NCI-H146 treated with DMSO at 0.1 percent for 48 hours (cell line): ENCODE data around the gene OTUD7B.
"Not testable (repeated sequence)": the region's sequence is repeated elsewhere in the genome, so short reads cannot be mapped to it uniquely, and the experiment has no call there.

Experiments used
- DNase-seq: peaks from one replicate; lab custom pipeline; 2025; ENCODE audit not compliant: unreplicated experiment; lab: John Stamatoyannopoulos, UW

OTUD7B gene

DNA sequence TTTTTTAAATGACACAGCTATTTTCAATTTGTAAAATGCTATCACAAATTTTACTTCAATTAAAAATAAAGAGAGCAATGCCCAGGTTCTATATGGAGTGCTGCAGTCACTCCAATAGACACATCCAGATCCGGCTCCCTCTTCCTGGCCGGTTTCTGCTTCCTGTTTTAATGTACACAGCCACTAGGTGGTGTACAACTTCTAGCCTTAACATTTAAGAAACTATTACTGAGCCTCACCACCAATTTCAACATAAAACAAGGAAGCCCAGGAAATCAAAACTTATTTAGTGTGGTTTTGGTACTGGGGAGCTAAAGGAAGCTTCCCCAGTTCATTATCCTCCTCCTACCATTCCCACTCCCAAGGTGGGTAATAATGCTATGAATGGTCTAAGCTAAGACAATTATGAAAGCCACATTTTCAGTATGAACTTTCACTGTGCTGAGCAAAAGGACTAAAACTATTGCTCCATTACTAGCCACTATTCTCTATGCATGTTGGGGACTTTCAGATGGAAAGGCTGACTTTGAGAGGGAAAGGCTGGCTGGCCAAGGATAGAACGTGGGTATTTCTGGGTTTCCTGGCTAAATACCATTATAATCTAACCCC is 48.4 kb downstream of the OTUD7B start:
- peak; percentile 61 for DNase-seq

DNA sequence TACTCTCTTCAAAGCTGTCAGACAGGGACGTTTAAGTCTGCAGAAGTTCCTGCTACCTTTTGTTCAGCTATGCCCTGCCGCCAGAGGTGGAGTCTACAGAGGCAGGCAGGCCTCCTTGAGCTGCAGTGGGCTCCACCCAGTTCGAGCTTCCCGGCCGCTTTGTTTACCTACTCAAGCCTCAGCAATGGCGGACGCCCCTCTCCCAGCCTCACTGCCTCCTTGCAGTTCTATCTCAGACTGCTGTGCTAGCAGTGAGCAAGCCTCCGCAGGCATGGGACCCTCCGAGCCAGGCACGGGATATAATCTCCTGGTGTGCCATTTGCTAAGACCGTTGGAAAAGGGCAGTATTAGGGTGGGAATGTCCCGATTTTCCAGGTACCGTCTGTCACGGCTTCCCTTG is 53.0 kb downstream of the OTUD7B start:
- DNase-seq, result not testable (repeated sequence)

DNA sequence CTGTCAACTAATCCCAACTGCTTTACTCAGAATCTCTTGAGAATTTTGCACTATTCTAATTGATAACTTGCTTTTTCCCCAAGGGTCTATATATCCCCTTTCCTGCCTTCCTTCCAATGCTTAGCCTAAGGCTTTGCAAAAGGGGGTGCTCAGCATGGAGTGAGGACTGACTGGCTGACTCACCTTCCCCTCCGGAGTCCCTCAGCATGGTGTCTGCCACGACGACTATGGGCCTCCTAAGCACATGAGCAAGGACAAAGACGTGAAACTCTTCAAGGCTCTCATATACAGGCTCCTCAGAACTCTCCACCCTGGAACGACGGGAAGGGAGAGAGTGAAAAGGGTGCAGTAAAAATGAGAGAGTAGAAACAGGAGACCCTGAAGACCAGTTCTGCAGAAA is 60.6 kb downstream of the OTUD7B start:
- DNase-seq, result no peak

DNA sequence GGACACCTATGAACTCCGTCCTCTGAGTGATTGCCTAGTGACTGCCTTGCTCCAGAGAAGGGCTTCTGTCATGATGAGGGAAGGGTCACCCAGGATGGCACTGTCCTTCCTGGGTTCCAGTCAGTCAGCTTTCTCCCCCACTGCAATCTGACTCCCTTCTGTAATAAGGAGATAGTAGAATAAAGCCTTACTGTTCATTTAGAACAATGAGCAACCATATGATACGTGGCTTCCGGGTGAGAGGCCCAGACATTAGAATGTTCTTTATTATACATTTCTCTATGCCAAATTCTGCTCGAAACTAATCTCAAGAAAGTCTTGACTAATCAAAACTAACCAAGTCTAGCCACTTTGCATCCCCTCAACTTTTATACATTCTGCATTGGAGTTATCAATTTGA is 65.3 kb downstream of the OTUD7B start:
- no peak for DNase-seq

- DNase-seq, result no peak
Observed at GRCh38 chr1:149942885-149943284, 67.6 kb downstream of the OTUD7B start.

GRCh38 chr1:149942207-149942606 is 68.3 kb downstream of the OTUD7B start:
- no peak for DNase-seq

GRCh38 chr1:149940427-149940826 is 70.1 kb downstream of the OTUD7B start:
- no peak for DNase-seq

GRCh38 chr1:149938668-149939003 is 71.9 kb downstream of the OTUD7B start:
- DNase-seq, result not testable (repeated sequence)

DNA sequence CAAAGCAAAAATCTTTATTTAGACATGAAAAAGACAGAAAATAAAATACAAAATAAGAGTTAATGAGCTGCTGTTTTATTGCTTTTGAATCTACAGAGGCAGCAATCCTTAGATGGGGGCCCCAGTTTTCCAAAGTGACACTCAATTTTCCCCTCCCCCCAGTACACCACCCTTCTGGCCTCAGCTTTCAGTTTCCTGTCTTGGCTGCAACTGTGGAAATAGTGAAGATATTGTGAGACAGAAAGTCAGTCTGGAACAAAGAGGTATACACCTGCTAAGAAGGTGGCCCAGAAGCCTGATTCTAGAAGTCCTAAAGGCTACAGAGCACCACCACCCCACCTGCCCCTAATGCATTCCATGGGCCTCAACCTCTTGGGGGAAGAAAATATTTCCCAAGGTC is 72.8 kb downstream of the OTUD7B start:
- no peak for DNase-seq

GRCh38 chr1:149936992-149937705 is 73.4 kb downstream of the OTUD7B start:
- DNase-seq, result no peak

- DNase-seq, result no peak
Observed at GRCh38 chr1:149936170-149936991, 74.1 kb downstream of the OTUD7B start, which contains the start of gene MTMR11. Gene MTMR11 (minus strand): TSS chr1:149936879. CDS start chr1:149936647, 232 bp downstream.

DNA sequence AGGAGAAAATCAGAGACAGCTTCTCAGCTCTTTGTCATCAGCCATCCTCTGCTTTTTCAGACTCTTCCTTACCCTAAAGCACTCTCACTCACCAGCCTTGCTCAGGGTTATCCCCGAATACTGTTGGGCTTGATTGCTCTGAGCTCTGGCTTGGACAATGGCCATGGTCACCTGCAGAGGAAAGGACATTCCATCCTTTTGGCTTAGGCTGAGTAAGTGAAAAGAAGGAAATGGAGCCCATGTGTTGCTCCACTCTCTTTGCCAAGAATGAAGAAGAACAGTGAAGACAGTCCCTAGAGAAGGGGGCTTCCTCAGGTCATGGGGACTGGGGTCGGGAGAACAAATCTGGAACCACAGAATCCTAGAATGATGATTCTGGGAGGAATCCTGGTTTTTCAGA is 76.2 kb downstream of the OTUD7B start:
- DNase-seq, result no peak

- no peak for DNase-seq
Observed at GRCh38 chr1:149933208-149933607, 77.3 kb downstream of the OTUD7B start.

DNA sequence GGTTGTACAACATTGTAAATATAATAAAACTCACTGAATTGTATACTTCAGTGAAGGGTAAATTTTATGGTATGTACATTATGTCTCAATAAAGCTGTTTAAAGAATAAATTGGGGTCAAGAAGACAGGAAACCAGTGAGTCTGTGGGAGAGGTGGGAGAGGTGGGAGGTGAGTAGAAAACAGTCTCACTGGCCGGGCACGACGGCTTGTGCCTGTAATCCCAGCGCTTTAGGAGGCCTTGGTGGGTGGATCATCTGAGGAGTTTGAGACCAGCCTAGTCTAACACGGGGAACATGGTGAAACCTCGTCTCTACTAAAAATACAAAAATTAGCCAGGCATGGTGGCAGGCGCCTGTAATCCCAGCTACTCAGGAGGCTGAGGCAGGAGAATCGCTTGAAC is 78.1 kb downstream of the OTUD7B start:
- DNase-seq, result no peak

DNA sequence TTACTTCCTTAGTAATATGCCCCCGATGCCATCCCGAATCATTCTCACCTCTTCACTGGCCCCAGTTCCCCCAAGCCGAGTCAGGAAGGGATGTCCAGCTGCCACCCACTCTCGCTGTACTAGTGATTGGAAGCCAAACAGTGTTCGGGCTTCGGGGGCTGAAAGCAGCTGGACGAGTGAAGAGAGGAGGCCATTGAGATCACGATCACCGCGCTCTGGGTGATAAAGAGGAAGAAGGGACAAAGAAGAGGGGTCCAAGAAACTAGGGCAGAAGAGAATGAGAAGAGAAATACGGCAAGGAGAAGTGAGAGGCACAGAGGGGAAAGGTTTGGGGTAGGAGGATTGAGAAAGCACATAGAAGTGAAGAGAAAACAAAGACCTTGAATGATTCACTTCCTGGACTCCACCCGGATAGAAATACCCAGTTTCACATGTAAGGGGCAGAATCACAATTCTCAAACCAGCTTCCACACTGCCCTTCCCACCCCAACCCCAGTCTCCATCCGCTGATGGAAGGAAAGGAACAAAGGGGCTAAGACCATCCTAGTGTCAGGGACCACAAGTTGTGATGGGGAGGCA is 79.2 kb downstream of the OTUD7B start:
- no peak for DNase-seq

DNA sequence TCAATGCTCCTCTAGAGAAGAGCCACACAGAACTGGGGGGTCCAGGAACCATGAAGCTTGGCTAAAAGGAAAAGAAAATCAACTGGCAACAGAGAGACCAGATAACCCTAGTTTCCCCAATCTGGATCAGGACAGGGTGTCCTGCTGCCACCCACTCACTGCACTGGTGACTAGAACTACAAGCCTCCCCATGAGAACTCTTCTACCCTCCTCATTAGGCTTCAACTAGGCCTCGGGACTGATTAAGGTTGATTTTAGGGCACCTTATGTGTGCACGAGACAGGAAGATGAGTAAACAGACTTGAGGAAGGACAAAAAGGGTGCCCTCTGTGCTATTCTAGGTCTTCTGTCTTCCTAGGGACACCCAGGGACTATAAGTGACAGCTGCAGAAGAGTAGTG is 80.7 kb downstream of the OTUD7B start:
- DNase-seq, result no peak

DNA sequence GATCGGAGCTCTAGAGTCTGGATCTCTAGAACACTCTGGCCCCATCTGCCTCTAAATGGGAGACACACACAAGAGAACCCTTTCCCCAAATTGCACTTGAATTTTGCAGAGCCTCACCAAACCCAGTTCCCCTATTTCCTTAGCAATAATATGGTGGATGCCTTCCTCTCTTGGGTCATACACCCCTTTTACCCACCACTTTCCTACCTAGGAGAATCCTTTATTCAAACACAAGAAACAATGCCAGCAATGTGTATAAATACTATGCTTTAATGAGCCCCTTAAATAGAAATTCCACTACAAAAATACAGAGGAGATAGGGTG is 82.2 kb downstream of the OTUD7B start:
- no peak for DNase-seq

DNA sequence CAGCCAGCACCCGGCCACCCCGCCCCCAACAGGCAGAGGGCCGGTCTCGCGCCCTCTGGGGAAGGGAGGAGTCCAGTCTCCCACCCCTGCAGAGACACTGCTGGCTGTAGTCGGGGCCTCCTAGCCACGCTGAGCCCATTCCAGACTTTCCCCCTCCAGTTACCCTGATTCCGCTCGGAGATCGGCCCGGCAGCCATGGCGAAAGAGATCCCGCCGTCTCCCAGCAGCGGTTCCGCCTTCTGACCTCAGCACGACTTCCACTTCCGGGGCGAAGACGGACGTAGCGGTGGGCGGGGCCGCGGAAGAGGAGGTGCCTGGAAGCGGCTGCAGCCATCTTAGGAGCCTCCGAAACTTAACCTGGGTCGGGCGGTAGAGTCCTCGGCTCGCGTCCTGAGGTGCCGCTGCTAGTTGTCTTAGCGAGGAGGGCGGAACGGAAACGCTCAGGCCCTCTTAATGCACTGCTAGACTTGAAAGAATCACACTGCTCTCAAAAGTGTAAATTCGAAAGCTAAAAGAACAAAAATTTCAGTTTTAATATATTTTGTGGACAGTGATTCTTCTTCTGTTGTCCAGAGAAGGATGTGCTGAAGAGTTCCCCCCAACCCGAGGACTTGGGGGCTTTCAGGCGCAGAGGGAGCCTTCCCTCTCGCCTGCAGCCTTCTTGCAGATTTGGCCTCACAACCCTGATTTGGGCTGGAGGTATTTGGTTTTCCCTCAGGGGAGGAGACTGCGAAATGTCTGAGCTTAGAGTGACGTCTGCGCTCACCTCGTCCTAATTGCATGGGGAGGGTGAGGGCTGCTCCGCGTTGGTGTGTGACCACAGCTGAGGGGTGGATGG is 82.7 kb downstream of the OTUD7B start, which contains the start of gene SF3B4:
SF3B4 (minus strand) TSS at position 241 of the 838 bp plus-strand sequence; CDS start at position 197, 44 bp downstream.
- DNase-seq, result peak; percentile 88

- DNase-seq, result no peak
Observed at GRCh38 chr1:149927056-149927562, 83.4 kb downstream of the OTUD7B start.

DNA sequence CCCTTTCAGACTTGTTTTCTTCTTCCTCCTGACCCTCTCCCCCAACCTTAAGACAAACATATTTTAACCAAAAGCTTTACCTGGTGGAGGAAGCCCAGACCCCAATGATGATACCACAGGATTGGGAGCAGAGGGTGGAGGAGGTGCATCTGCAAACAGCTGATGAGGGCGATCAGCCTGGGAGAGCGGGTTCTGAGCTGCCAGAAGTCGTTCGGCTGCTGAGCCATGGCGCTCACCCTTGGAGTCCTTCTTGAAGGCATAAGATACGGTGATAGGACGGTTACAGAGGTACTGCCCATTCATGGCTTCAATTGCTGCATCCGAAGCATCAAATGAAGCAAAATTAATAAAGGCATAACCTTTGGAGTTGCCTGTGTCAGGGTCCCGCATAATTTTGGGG is 84.2 kb downstream of the OTUD7B start:
- no peak for DNase-seq

DNA sequence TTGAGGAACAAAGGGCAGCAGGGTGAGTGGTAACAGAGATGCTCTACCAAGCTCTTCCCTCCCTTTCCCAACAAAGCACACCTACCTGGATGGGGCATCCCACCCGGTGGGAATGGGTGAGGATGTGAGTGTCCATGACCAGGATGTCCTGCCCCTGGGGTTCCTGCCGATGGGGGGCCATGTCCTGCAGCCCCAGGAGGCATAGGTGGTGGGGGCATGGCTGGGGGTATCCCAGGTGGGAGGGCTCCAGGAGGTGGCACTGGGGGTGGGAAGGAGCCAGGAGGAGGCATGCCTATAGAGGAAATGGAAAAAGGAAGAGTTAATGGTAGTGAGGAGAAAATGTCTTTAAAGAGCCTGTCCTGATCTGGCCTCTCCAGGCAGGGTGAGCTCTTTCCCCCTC is 84.8 kb downstream of the OTUD7B start:
- DNase-seq, result no peak
